HepG2 (cell line): ENCODE results near the gene CAPN11. TPM values are rescaled to one million over a fixed set of nuclear protein-coding genes. Genes with fewer than 3 reads are reported as not detected.

Experiments
- AFF4 ChIP-seq: sonication (generic); formaldehyde crosslinking; IDR thresholded peaks from 2 replicates; pipeline ENCODE4 v1.4.0; 2020; ENCODE audit warnings: missing genetic modification reagents
- BATF2 ChIP-seq: sonication (generic); formaldehyde crosslinking; IDR thresholded peaks from 2 replicates; pipeline ENCODE4 v1.8.0; 2022; ENCODE audit warnings: mild to moderate bottlenecking, missing genetic modification reagents, moderate library complexity
- KDM3A ChIP-seq: IDR thresholded peaks from 2 replicates; pipeline ENCODE4 v1.6.1; 2018; ENCODE audit warnings: low read depth, missing compliant biosample characterization
- KLF16 ChIP-seq, 2 experiments: sonication (generic) in 1 of 2; formaldehyde crosslinking in 1 of 2; IDR thresholded peaks; 2 replicates each; pipeline versions ENCODE4 v1.6.1 to v1.8.0; 2016 to 2023; ENCODE audit warnings: missing genetic modification reagents in 2 of 2, missing compliant biosample characterization in 1 of 2
- MED13 ChIP-seq: sonication (generic); formaldehyde crosslinking; IDR thresholded peaks from 2 replicates; pipeline ENCODE4 v1.5.0; 2020; ENCODE audit warnings: missing genetic modification reagents
- MIXL1 ChIP-seq: IDR thresholded peaks from 2 replicates; pipeline ENCODE4 v1.6.1; 2016
- NFKB2 ChIP-seq: sonication (generic); formaldehyde crosslinking; IDR thresholded peaks from 2 replicates; pipeline ENCODE4 v1.4.0; 2020; ENCODE audit warnings: missing genetic modification reagents, borderline replicate concordance
- NFRKB ChIP-seq: fragments of 450-650 bp; IDR thresholded peaks from 2 replicates; pipeline ENCODE4 v1.6.1; 2017
- SALL1 ChIP-seq: sonication (generic); formaldehyde crosslinking; IDR thresholded peaks from 2 replicates; pipeline ENCODE4 v1.8.0; 2022; ENCODE audit warnings: mild to moderate bottlenecking, missing genetic modification reagents
- TRAFD1 ChIP-seq: sonication (generic); formaldehyde crosslinking; IDR thresholded peaks from 2 replicates; pipeline ENCODE4 v1.5.1; 2020; ENCODE audit warnings: missing genetic modification reagents, mild to moderate bottlenecking, borderline replicate concordance
- ZNF317 ChIP-seq: sonication (generic); formaldehyde crosslinking; IDR thresholded peaks from 2 replicates; pipeline ENCODE4 v1.5.0; 2020; ENCODE audit warnings: mild to moderate bottlenecking, missing genetic modification reagents
- ZNF496 ChIP-seq: sonication (generic); formaldehyde crosslinking; IDR thresholded peaks from 2 replicates; pipeline ENCODE4 v1.8.1; 2023; ENCODE audit warnings: mild to moderate bottlenecking, moderate library complexity, missing genetic modification reagents; ENCODE audit not compliant: insufficient replicate concordance
- polyA plus RNA-seq, 8 experiments: library from polyadenylated mRNA; depleted of rRNA in 3 of 8; stranded (reverse) in 7 of 8; unstranded in 1 of 8; fragments of >200 nt; fragmentation: Illumina TruSeq in 4 of 8; extraction: Trizol in 4 of 8; gene quantifications; 2 replicates each; pipeline versions ENCODE4 v1.2.1 to v1.2.3, GENCODE V29; 2011 to 2016; ENCODE audit warnings: low read depth in 4 of 8, missing spikeins in 1 of 8, mixed read lengths in 1 of 8; ENCODE audit not compliant: insufficient read depth in 1 of 8
- total RNA-seq, 5 experiments: library from RNA; depleted of rRNA; stranded (reverse); fragments of >200 nt; fragmentation: Illumina TruSeq; extraction: Trizol; gene quantifications; 2 replicates each; pipeline ENCODE4 v1.2.3, GENCODE V29; 2016; ENCODE audit warnings: low read depth in 1 of 5

CAPN11 gene
- total and polyA plus RNA-seq, 2 of the 13 experiments (the other 11 are each of a cell fraction or from before 2014, with no cell fraction given), result 0.07 to 0.11 TPM

GRCh38 chr6:44133981-44134711 lies 24.5 kb upstream of the CAPN11 start (continued):
- no peak for TF ChIP-seq AFF4 (CRISPR knock-in tag)
- TF ChIP-seq BATF2 (CRISPR knock-in tag), result no peak
- TF ChIP-seq NFRKB, result no peak
- TF ChIP-seq TRAFD1, result no peak
- TF ChIP-seq ZNF496, result no peak
- no peak for TF ChIP-seq MED13 (CRISPR knock-in tag)
- no peak for TF ChIP-seq NFKB2 (CRISPR knock-in tag)
- TF ChIP-seq MIXL1 (CRISPR knock-in tag), result 0 out of 2 replicates have a peak, but pooled peaks have one; percentile 5
- no peak for TF ChIP-seq KDM3A (CRISPR knock-in tag)
- TF ChIP-seq ZNF317, result no peak
- TF ChIP-seq KLF16 (CRISPR knock-in tag; IDR thresholded peaks at IDR 0.05), result no peak
- no peak for TF ChIP-seq SALL1 (CRISPR knock-in tag)
